PFSK-1 (cell line): Measurements from ENCODE around the gene SPAG7.

ENCODE experiments used
- POLR2AphosphoS5 ChIP-seq: IDR thresholded peaks from 2 replicates; pipeline ENCODE4 v1.6.1; 2012; ENCODE audit warnings: low read depth, mild to moderate bottlenecking, control low read depth, low read length, moderate library complexity
- SIN3A ChIP-seq: IDR thresholded peaks from 2 replicates; pipeline ENCODE4 v1.6.1; 2012; ENCODE audit warnings: mild to moderate bottlenecking, low read length, moderate library complexity, borderline replicate concordance; ENCODE audit not compliant: insufficient read depth
- TF ChIP-seq, protein P1 (sequence below), 2 experiments: IDR thresholded peaks; 2 replicates each; pipeline versions ENCODE4 v1.6.1 to v1.8.0; 2011 to 2012; ENCODE audit warnings: low read depth in 2 of 2, low read length in 2 of 2, control low read depth in 1 of 2, inconsistent platforms in 1 of 2, mild to moderate bottlenecking in 1 of 2, moderate library complexity in 1 of 2; ENCODE audit not compliant: insufficient read depth in 1 of 2

DNA sequence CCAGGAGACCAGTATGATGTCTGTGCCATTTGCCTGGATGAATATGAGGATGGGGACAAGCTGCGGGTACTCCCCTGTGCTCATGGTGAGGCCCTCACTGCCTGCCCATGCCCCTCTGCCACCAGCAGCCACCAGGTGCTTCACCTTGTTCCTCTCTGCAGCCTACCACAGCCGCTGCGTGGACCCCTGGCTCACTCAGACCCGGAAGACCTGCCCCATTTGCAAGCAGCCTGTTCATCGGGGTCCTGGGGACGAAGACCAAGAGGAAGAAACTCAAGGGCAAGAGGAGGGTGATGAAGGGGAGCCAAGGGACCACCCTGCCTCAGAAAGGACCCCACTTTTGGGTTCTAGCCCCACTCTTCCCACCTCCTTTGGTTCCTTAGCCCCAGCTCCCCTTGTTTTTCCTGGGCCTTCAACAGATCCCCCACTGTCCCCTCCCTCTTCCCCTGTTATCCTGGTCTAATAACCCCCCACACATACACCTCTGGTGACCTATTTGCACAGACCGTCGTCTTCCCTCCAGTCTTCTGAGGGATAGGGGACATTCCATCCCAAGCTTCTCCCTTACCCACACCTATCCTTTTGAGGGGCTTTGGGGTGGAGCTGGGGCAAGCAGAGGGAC is 23.0 kb downstream of the SPAG7 start:
- TF ChIP-seq, protein P1, sequence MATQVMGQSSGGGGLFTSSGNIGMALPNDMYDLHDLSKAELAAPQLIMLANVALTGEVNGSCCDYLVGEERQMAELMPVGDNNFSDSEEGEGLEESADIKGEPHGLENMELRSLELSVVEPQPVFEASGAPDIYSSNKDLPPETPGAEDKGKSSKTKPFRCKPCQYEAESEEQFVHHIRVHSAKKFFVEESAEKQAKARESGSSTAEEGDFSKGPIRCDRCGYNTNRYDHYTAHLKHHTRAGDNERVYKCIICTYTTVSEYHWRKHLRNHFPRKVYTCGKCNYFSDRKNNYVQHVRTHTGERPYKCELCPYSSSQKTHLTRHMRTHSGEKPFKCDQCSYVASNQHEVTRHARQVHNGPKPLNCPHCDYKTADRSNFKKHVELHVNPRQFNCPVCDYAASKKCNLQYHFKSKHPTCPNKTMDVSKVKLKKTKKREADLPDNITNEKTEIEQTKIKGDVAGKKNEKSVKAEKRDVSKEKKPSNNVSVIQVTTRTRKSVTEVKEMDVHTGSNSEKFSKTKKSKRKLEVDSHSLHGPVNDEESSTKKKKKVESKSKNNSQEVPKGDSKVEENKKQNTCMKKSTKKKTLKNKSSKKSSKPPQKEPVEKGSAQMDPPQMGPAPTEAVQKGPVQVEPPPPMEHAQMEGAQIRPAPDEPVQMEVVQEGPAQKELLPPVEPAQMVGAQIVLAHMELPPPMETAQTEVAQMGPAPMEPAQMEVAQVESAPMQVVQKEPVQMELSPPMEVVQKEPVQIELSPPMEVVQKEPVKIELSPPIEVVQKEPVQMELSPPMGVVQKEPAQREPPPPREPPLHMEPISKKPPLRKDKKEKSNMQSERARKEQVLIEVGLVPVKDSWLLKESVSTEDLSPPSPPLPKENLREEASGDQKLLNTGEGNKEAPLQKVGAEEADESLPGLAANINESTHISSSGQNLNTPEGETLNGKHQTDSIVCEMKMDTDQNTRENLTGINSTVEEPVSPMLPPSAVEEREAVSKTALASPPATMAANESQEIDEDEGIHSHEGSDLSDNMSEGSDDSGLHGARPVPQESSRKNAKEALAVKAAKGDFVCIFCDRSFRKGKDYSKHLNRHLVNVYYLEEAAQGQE (IDR thresholded peaks at IDR 0.05; ENCODE audit: insufficient read depth in 1 of 2, low read depth in 2 of 2, low read length in 2 of 2): no peak
- TF ChIP-seq POLR2AphosphoS5: peak; percentile 31
- TF ChIP-seq SIN3A: no peak
